Endothelial cell of umbilical vein (primary cell): Measurements from ENCODE around the gene LTBP1. TPM values are rescaled to one million over a fixed set of nuclear protein-coding genes. Genes with fewer than 3 reads are reported as not detected.

Source experiments
- BruUV-seq: library from RNA; stranded (reverse); fragments of 400-500 nt; replicated peaks from 2 replicates; lab custom pipeline; 2021; lab: Mats Ljungman, UMichigan
- CTCF ChIA-PET: fragments of 300-600, 350-600 bp; sonication (Branson Sonifier 250); formaldehyde crosslinking; loops from one replicate; lab custom pipeline; 2021; ENCODE audit warnings: antibody characterized with exemption, inconsistent platforms; lab: Charles Lee
- POLR2A ChIA-PET: fragments of 300-600, 350-600 bp; sonication (Branson Sonifier 250); formaldehyde crosslinking; loops from one replicate; lab custom pipeline; 2021; ENCODE audit warnings: antibody characterized with exemption, inconsistent platforms; lab: Charles Lee
- DNase-seq: peaks from one replicate; pipeline ENCODE4 v3.0.0-alpha.2; 2011; ENCODE audit warnings: low read depth, low spot score
- FAIRE-seq: peaks from 2 replicates; lab custom pipeline; 2011; peaks lifted over from hg19 to GRCh38; lab: Jason Lieb, UNC
- H2AFZ ChIP-seq: 2 replicates; pipeline ENCODE4 v1.6.0; 2012; ENCODE audit warnings: low read depth, low read length, control low read depth, inconsistent platforms
- H3K27ac ChIP-seq: 2 replicates; pipeline ENCODE4 v1.5.1; 2011; ENCODE audit warnings: low read depth, mild to moderate bottlenecking, control low read depth, low read length, moderate library complexity; ENCODE audit not compliant: insufficient read depth
- H3K27me3 ChIP-seq, 2 experiments: 2 replicates each; pipeline versions ENCODE4 v1.6.0 to v1.6.1; 2011; ENCODE audit warnings: low read length in 2 of 2, mixed read lengths in 1 of 2; ENCODE audit not compliant: control insufficient read depth in 2 of 2, insufficient read depth in 2 of 2
- H3K36me3 ChIP-seq, 2 experiments: 2 replicates in 1 of 2; 3 replicates in 1 of 2; pipeline ENCODE4 v1.5.1; 2011; ENCODE audit warnings: low read length in 2 of 2, mild to moderate bottlenecking in 1 of 2, moderate library complexity in 1 of 2; ENCODE audit not compliant: control insufficient read depth in 2 of 2, insufficient read depth in 2 of 2; ENCODE audit errors: extremely low read depth in 1 of 2
- H3K4me1 ChIP-seq: 3 replicates; pipeline ENCODE4 v1.5.1; 2011; ENCODE audit warnings: mild to moderate bottlenecking, low read length; ENCODE audit not compliant: control insufficient read depth, insufficient read depth; ENCODE audit errors: extremely low read depth
- H3K4me2 ChIP-seq: 2 replicates; pipeline ENCODE4 v1.6.1; 2011; ENCODE audit warnings: low read length, control low read depth, mixed read lengths; ENCODE audit not compliant: insufficient read depth
- H3K4me3 ChIP-seq, 3 experiments: fragments of 200-600 bp in 1 of 3; sonication (generic), shearing (Covaris generic) in 1 of 3; replicated peaks in 1 of 3; 2 replicates each; pipeline ENCODE4 v1.5.1; 2011 to 2016; ENCODE audit warnings: control low read depth in 3 of 3, low read length in 3 of 3, mild to moderate bottlenecking in 2 of 3, inconsistent platforms in 1 of 3, low read depth in 1 of 3, moderate library complexity in 1 of 3; ENCODE audit not compliant: insufficient read depth in 1 of 3
- H3K79me2 ChIP-seq: 2 replicates; pipeline ENCODE4 v1.6.0; 2012; ENCODE audit warnings: low read length, inconsistent platforms; ENCODE audit not compliant: control insufficient read depth, insufficient read depth
- H3K9ac ChIP-seq: replicated peaks from 2 replicates; pipeline ENCODE3; 2011; ENCODE audit warnings: low read length, control low read depth; ENCODE audit not compliant: insufficient read depth; ENCODE audit errors: extremely low read depth
- H3K9me1 ChIP-seq: replicated peaks from 3 replicates; pipeline ENCODE4 v1.6.0; 2011; ENCODE audit warnings: mild to moderate bottlenecking, low read length; ENCODE audit not compliant: control insufficient read depth, insufficient read depth; ENCODE audit errors: extremely low read depth
- H3K9me3 ChIP-seq: replicated peaks from 2 replicates; pipeline ENCODE4 v1.5.1; 2012; ENCODE audit warnings: low read length, inconsistent platforms; ENCODE audit not compliant: control insufficient read depth, insufficient read depth
- H4K20me1 ChIP-seq: replicated peaks from 2 replicates; pipeline ENCODE3; 2011; ENCODE audit warnings: mild to moderate bottlenecking, low read length; ENCODE audit not compliant: control insufficient read depth, insufficient read depth; ENCODE audit errors: extremely low read depth
- EZH2 ChIP-seq: IDR thresholded peaks from 2 replicates; pipeline ENCODE4 v1.6.1; 2012; ENCODE audit warnings: borderline replicate concordance, low read depth, mild to moderate bottlenecking, moderate library complexity, low read length, inconsistent platforms; ENCODE audit not compliant: severe bottlenecking
- FOS ChIP-seq: IDR thresholded peaks from 2 replicates; pipeline ENCODE4 v1.6.1; 2011; ENCODE audit warnings: mild to moderate bottlenecking, low read length, moderate library complexity, borderline replicate concordance; ENCODE audit not compliant: insufficient read depth
- GATA2 ChIP-seq: IDR thresholded peaks from 2 replicates; pipeline ENCODE4 v1.7.0; 2011; ENCODE audit warnings: low read depth, mild to moderate bottlenecking, moderate library complexity, mixed read lengths, low read length; ENCODE audit not compliant: insufficient read length, insufficient read depth
- JUN ChIP-seq: IDR thresholded peaks from 2 replicates; pipeline ENCODE4 v1.6.1; 2011; ENCODE audit warnings: borderline replicate concordance, low read depth; ENCODE audit not compliant: insufficient read length, insufficient read depth
- MYC ChIP-seq: IDR thresholded peaks from one replicate; pipeline ENCODE4 v1.6.1; 2011; ENCODE audit warnings: mild to moderate bottlenecking, low read depth, low read length
- POLR2A ChIP-seq: IDR thresholded peaks from 2 replicates; pipeline ENCODE4 v1.6.1; 2012; ENCODE audit warnings: low read depth, mild to moderate bottlenecking, control low read depth, low read length
- POLR2AphosphoS5 ChIP-seq: IDR thresholded peaks from 2 replicates; pipeline ENCODE4 v1.6.1; 2012; ENCODE audit warnings: low read depth, mild to moderate bottlenecking, control low read depth, low read length, moderate library complexity; ENCODE audit not compliant: insufficient read depth
- dilution Hi-C: fragments of 300-500 bp; cut with MboI; formaldehyde crosslinking; loops from one replicate; pipeline ENCODE4 v1.15.0; 2019; ENCODE audit warnings: low sequenced_read_pairs; ENCODE audit not compliant: extremely low pct_ligation_motif_present
- intact Hi-C: fragments of 100-400 bp; cut with micrococcal nuclease; formaldehyde crosslinking; loops from one replicate; pipeline ENCODE4 v1.10.0; 2022
- polyA plus RNA-seq, 4 experiments: library from polyadenylated mRNA; depleted of rRNA in 3 of 4; stranded (reverse) in 3 of 4; unstranded in 1 of 4; fragments of >200 nt; gene quantifications; 2 replicates each; pipeline versions ENCODE4 v1.2.1 to v1.2.3, GENCODE V29; 2011 to 2012; ENCODE audit warnings: missing spikeins in 1 of 4
- total RNA-seq: library from RNA; stranded (reverse); gene quantifications from 2 replicates; pipeline ENCODE4 v1.2.3, GENCODE V29; 2021
- TF ChIP-seq, protein P1 (sequence below): IDR thresholded peaks from 2 replicates; pipeline ENCODE4 v1.6.1; 2011; ENCODE audit not compliant: insufficient read depth, insufficient read length
- TF ChIP-seq, protein P2 (sequence below), 2 donors: IDR thresholded peaks; 1 replicate in 1 of 2; 2 replicates in 1 of 2; pipeline ENCODE4 v1.5.1; 2011; ENCODE audit warnings: low read length in 2 of 2, mild to moderate bottlenecking in 2 of 2, moderate library complexity in 2 of 2, control low read depth in 1 of 2, inconsistent platforms in 1 of 2, low read depth in 1 of 2; ENCODE audit not compliant: insufficient read depth in 1 of 2; ENCODE audit errors: extremely low read depth in 1 of 2

LTBP1 gene
- total and polyA plus RNA-seq, 2 donors (not counting 3 experiments of a cell fraction or from before 2014, with no cell fraction given): 57.4 to 68.2 TPM

DNA sequence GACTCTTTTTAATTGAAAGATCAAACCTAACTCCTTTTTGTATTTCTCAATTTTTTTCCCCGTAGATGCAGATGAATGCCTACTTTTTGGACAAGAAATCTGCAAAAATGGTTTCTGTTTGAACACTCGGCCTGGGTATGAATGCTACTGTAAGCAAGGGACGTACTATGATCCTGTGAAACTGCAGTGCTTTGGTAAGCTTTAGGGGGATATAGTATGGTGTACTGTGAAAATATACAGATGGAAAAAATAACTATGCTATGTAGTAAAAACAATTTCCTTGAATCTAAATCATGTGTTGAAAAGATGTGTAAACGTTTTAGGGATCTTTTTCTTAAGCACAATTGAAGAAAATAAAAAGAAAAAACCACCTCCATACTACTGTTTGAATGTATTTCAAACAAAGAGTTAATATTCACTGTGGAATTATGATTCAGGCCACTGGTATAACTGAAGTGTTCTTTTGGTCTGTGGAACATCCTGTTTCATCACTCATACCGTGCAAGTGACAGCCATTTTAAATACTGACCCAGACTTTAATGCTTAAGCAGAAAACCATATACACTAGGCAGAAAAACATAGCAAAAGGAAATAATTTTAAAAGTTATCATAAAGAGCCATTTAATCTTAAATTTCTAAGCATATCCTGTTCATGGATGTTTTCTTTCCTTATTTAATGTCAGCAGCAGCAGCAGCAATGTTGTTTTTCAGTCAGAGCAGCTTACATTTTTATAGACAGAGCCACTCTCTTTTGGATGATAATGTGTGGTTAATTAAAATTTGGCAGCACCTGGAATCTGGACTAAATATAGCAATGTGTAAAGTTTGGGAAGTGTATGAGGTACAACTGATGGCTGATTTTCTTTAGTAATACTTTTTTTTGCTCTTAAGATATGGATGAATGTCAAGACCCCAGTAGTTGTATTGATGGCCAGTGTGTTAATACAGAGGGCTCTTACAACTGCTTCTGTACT, 416.9 kb downstream of the LTBP1 start:
- H3K4me3 ChIP-seq: no peak overlapping the region
- intact Hi-C loops: no loop called here
- H3K4me2 ChIP-seq: no peak overlapping the region
- H2AFZ ChIP-seq: no peak overlapping the region
- BruUV-seq: no TSS peak
- peaks cover 3% of the 10 kb centered on the region for H3K4me1 ChIP-seq
- H3K9ac ChIP-seq: no peak overlapping the region
- no peaks in the 10 kb centered on the region for H3K79me2 ChIP-seq
- H3K9me1 ChIP-seq: peaks cover 2% of the 10 kb centered on the region
- no peaks in the 10 kb centered on the region for H4K20me1 ChIP-seq
- TF ChIP-seq MYC: no peak
- TF ChIP-seq POLR2A: no peak
- no peak for TF ChIP-seq GATA2
- TF ChIP-seq FOS: no peak
- TF ChIP-seq, protein P1, sequence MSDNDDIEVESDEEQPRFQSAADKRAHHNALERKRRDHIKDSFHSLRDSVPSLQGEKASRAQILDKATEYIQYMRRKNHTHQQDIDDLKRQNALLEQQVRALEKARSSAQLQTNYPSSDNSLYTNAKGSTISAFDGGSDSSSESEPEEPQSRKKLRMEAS: no peak
- no peak for TF ChIP-seq EZH2
- TF ChIP-seq POLR2AphosphoS5: no peak
- no peak for TF ChIP-seq JUN
- TF ChIP-seq, protein P2, sequence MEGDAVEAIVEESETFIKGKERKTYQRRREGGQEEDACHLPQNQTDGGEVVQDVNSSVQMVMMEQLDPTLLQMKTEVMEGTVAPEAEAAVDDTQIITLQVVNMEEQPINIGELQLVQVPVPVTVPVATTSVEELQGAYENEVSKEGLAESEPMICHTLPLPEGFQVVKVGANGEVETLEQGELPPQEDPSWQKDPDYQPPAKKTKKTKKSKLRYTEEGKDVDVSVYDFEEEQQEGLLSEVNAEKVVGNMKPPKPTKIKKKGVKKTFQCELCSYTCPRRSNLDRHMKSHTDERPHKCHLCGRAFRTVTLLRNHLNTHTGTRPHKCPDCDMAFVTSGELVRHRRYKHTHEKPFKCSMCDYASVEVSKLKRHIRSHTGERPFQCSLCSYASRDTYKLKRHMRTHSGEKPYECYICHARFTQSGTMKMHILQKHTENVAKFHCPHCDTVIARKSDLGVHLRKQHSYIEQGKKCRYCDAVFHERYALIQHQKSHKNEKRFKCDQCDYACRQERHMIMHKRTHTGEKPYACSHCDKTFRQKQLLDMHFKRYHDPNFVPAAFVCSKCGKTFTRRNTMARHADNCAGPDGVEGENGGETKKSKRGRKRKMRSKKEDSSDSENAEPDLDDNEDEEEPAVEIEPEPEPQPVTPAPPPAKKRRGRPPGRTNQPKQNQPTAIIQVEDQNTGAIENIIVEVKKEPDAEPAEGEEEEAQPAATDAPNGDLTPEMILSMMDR (IDR thresholded peaks at IDR 0.05; ENCODE audit: extremely low read depth in 1 of 2, insufficient read depth in 1 of 2, low read depth in 1 of 2, low read length in 2 of 2): no peak
- FAIRE-seq (no peak), DNase-seq (peak; percentile 53)
- H3K27me3 ChIP-seq: no peaks in the 10 kb centered on the region
- CTCF ChIA-PET: interaction anchor here (1.4 kb wide), 1 partner anchor 9 kb away, joined by 8 read pairs; no protein-coding TSS in a partner anchor
- POLR2A ChIA-PET: no interaction called here
- H3K9me3 ChIP-seq: no peaks in the 10 kb centered on the region
- H3K36me3 ChIP-seq: no peaks in the 10 kb centered on the region
- dilution Hi-C loops: no loop called here
- H3K27ac ChIP-seq: peak overlapping the region; percentile 32
